Nephron (organoid): ENCODE results near the gene TDRD9.

Source experiments
- H3K27ac Mint-ChIP-seq, 3 experiments: 2 replicates each; pipeline ENCODE4 v1.8.0; 2020; ENCODE audit warnings: mixed read lengths in 3 of 3, mild to moderate bottlenecking in 2 of 3, moderate library complexity in 1 of 3
- H3K27me3 Mint-ChIP-seq: 2 replicates; pipeline ENCODE4 v1.8.0; 2021; ENCODE audit warnings: low read depth, mild to moderate bottlenecking, moderate library complexity, mixed read lengths
- H3K36me3 Mint-ChIP-seq: 2 replicates; pipeline ENCODE4 v1.8.0; 2020; ENCODE audit warnings: low read depth, mixed read lengths
- H3K4me1 Mint-ChIP-seq: 2 replicates; pipeline ENCODE4 v1.8.0; 2020; ENCODE audit warnings: mixed read lengths
- H3K4me3 Mint-ChIP-seq, 3 experiments: 2 replicates each; pipeline ENCODE4 v1.8.0; 2020; ENCODE audit warnings: mild to moderate bottlenecking in 3 of 3, mixed read lengths in 3 of 3, moderate library complexity in 2 of 3
- H3K9me3 Mint-ChIP-seq: 2 replicates; pipeline ENCODE4 v1.8.0; 2020; ENCODE audit warnings: mixed read lengths
- TF ChIP-seq, protein P1 (sequence below), 3 experiments: fragments of 200-600 bp; sonication (generic); IDR thresholded peaks; one replicate each; pipeline ENCODE4 v1.5.0; 2021; ENCODE audit warnings: antibody characterized with exemption in 3 of 3; ENCODE audit not compliant: unreplicated experiment in 3 of 3

TDRD9 gene

DNA sequence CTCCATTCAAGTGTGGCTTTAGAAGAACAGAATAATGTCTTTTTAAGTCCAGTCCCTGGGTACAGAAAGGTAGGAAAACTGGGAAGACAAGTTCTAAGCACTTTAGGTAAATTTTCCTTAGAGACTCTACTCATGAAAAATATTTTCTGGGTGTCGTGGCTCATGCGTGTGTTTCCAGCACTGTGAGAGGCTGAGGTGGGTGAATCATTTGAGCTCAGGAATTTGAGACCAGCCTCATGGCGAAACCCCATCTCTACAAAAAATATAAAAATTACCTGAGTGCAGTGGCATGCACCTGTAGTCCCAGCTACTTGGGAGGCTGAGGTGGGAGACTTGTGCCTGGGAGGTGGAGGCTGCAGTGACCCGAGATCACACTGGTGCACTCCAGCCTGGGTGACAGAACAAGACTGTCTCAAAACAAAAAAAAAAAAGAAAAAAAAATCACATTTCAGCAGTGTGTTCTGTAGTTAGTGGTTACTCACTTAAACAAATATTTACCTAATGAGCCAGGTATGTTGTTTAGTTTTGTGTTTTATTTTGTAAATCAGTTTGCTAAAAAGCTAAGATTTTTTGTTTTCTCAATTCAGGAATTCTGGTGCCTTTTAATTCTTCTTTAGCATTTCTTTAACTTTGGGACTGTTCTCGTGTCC, 66.4 kb downstream of the TDRD9 start:
- H3K4me3 Mint-ChIP-seq = no peak overlapping the region
- no peak overlapping the region for H3K27ac Mint-ChIP-seq
- H3K4me1 Mint-ChIP-seq = no peaks in the 10 kb centered on the region
- H3K36me3 Mint-ChIP-seq = no peaks in the 10 kb centered on the region
- H3K27me3 Mint-ChIP-seq = peaks cover 11% of the 10 kb centered on the region
- H3K9me3 Mint-ChIP-seq = peaks cover 9% of the 10 kb centered on the region
- TF ChIP-seq, protein P1, sequence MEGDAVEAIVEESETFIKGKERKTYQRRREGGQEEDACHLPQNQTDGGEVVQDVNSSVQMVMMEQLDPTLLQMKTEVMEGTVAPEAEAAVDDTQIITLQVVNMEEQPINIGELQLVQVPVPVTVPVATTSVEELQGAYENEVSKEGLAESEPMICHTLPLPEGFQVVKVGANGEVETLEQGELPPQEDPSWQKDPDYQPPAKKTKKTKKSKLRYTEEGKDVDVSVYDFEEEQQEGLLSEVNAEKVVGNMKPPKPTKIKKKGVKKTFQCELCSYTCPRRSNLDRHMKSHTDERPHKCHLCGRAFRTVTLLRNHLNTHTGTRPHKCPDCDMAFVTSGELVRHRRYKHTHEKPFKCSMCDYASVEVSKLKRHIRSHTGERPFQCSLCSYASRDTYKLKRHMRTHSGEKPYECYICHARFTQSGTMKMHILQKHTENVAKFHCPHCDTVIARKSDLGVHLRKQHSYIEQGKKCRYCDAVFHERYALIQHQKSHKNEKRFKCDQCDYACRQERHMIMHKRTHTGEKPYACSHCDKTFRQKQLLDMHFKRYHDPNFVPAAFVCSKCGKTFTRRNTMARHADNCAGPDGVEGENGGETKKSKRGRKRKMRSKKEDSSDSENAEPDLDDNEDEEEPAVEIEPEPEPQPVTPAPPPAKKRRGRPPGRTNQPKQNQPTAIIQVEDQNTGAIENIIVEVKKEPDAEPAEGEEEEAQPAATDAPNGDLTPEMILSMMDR (IDR thresholded peaks at IDR 0.05; ENCODE audit: unreplicated experiment in 3 of 3) = no peak

DNA sequence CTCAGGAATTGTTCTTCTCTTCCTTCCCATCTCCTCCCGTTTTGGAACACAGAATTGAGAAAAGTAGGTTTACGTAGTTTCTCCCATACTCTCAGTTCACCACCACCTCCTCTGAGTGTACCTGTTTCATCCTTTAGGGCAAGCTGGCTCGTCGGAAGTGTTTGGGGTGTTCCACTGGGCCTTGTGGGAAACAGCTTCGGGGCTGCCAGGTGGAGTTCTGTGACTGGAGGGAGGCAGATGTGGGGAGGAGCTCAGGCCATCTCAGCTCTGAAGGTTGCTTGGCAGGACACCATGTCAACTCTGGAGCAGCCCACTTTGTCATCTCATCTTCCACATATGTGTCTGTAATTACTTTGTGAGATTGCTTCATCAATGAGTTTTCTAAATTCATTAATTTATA, 67.6 kb downstream of the TDRD9 start:
- Mint-ChIP-seq H3K4me1 (no peaks in the 10 kb centered on the region), H3K27me3 (peaks cover 4% of the 10 kb centered on the region), H3K36me3 (no peaks in the 10 kb centered on the region), H3K4me3 (no peak overlapping the region), H3K27ac (no peak overlapping the region), H3K9me3 (no peaks in the 10 kb centered on the region)
- TF ChIP-seq, protein P1 (IDR thresholded peaks at IDR 0.05; ENCODE audit: unreplicated experiment in 3 of 3) = no peak

DNA sequence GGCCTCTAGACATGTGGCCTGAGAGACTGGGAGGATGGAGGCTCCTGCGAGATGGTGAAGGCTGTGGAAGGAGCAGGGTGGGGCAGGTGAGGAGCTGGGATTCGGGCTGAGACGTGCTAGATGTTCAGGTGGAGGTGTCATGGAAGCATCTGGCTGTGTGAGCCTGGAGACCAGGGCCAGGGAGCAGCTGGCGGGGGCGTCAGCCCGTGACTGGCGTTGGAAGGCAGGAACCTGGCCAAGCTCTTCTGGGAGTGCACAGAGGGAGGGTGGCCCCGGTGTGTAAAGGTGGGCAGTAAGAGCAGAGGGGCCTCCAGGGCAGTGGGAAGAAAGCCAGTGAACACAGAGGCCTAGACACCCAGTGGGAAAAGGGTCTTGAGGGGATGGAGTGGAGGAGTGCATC, 69.1 kb downstream of the TDRD9 start:
- no peak overlapping the region for H3K27ac Mint-ChIP-seq
- H3K36me3 Mint-ChIP-seq = no peaks in the 10 kb centered on the region

DNA sequence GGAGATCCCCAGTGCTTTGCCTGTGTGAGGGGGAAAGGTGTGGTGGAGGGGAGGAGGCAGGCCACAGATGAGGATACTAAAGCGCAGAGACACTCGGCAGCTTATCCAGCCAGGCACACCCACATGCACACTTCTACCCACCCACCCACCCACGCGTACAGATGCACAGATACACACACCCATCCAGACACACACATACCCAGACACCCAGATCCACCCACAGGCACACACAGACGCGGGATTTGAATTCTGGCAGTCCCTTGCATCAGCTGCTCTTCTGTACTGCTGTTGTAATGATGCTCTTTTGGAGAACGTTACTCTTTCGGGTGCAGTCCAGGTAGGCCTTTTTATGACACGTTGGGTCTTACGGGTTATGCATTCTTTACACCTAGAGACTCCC, 69.8 kb downstream of the TDRD9 start:
- Mint-ChIP-seq H3K4me1 (no peaks in the 10 kb centered on the region), H3K36me3 (no peaks in the 10 kb centered on the region), H3K27ac (no peak overlapping the region), H3K27me3 (no peaks in the 10 kb centered on the region), H3K4me3 (no peak overlapping the region), H3K9me3 (no peaks in the 10 kb centered on the region)
- TF ChIP-seq, protein P1 (IDR thresholded peaks at IDR 0.05; ENCODE audit: unreplicated experiment in 3 of 3) = no peak

More for the DNA sequence above, 69.1 kb downstream of the TDRD9 start:
- TF ChIP-seq, protein P1 (IDR thresholded peaks at IDR 0.05; ENCODE audit: unreplicated experiment in 3 of 3) = no peak
- Mint-ChIP-seq H3K4me1 (no peaks in the 10 kb centered on the region), H3K4me3 (no peak overlapping the region), H3K9me3 (no peaks in the 10 kb centered on the region), H3K27me3 (no peaks in the 10 kb centered on the region)

DNA sequence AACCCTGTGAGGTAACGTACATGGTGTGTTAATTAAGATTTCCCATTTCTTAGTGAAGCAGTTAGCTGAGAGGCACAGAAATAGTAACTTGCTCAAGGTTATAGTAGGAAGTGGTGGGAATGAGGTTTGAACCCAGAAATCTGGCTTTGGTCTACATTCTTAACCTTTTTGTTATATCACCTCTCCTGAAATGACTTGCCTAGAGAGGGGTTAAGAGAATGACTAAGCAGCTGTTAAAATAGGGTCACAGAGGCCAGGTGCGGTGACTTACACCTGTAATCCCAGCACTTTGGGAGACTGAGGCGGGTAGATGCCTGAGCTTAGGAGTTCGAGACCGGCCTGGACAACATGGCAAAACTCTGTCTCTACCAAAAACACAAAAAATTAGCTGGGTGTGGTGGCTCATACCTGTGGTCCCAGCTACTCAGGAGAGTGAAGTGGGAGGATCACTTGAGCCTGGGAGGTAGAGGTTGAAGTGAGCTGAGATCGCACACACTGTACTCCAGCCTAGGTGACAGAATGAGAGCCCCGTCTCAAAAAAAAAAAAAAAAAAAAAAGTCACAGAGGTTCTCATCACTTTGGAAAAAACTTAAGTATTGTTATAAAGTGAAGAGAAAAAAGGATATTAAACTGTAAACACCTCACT, 71.7 kb downstream of the TDRD9 start:
- H3K36me3 Mint-ChIP-seq = no peaks in the 10 kb centered on the region
- H3K9me3 Mint-ChIP-seq = no peaks in the 10 kb centered on the region
- H3K27me3 Mint-ChIP-seq = no peaks in the 10 kb centered on the region
- TF ChIP-seq, protein P1 (IDR thresholded peaks at IDR 0.05; ENCODE audit: unreplicated experiment in 3 of 3) = no peak
- H3K4me3 Mint-ChIP-seq = no peak overlapping the region
- no peaks in the 10 kb centered on the region for H3K4me1 Mint-ChIP-seq
- no peak overlapping the region for H3K27ac Mint-ChIP-seq

DNA sequence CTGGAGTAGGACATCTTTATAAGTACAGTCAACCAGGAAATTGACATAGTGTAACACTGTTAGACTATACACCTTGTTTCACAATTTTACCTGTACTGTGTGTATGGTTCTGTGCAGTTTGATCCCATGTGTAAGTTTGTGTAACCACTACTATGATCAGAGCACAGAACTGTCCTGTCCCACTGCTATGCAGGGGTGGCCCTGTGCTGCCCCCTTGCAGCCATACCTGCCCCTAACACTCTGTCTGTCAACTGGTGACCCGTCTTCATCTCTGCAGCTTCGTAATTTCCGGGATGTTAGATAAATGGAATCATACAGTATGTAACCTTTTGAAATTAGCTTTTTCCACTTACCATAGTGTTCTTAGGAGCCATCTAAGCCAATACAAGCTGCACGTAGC, 72.7 kb downstream of the TDRD9 start:
- Mint-ChIP-seq H3K4me3 (no peak overlapping the region), H3K36me3 (no peaks in the 10 kb centered on the region), H3K4me1 (no peaks in the 10 kb centered on the region), H3K27me3 (no peaks in the 10 kb centered on the region), H3K27ac (no peak overlapping the region), H3K9me3 (no peaks in the 10 kb centered on the region)
- TF ChIP-seq, protein P1 (IDR thresholded peaks at IDR 0.05; ENCODE audit: unreplicated experiment in 3 of 3) = no peak
